Ascending aorta (tissue), 2 donors: ENCODE data around the gene PPP1R3G. TPM values are rescaled to one million over a fixed set of nuclear protein-coding genes. Genes with fewer than 3 reads are reported as not detected.
A peak's percentile ranks its signal among the peaks of the same experiment; 100 is the strongest.

Experiments used
- DNase-seq, 2 donors: peaks; one replicate each; pipeline ENCODE4 v3.0.0-alpha.2; 2019; ENCODE audit warnings: low spot score in 2 of 2
- H3K27ac ChIP-seq, 2 donors: fragments of 200-600 bp; sonication (generic); one replicate each; pipeline ENCODE4 v1.5.1; 2016 to 2017; ENCODE audit warnings: mild to moderate bottlenecking in 1 of 2
- H3K27me3 ChIP-seq: fragments of 200-600 bp; sonication (generic); one replicate; pipeline ENCODE4 v1.5.1; 2017
- H3K36me3 ChIP-seq, 2 donors: fragments of 200-600 bp; sonication (generic); one replicate each; pipeline ENCODE4 v1.5.1; 2016
- H3K4me1 ChIP-seq, 2 donors: fragments of 200-600 bp; sonication (generic); one replicate each; pipeline ENCODE4 v1.5.1; 2016 to 2017; ENCODE audit warnings: mild to moderate bottlenecking in 1 of 2
- H3K4me3 ChIP-seq, 2 donors: fragments of 200-600 bp; sonication (generic); one replicate each; pipeline ENCODE4 v1.5.1; 2016 to 2017; ENCODE audit warnings: mild to moderate bottlenecking in 1 of 2
- H3K9me3 ChIP-seq, 2 donors: fragments of 200-600 bp; sonication (generic); one replicate each; pipeline ENCODE4 v1.5.1; 2016
- intact Hi-C: fragments of 100-400 bp; cut with DNase I; formaldehyde crosslinking; loops from one replicate; pipeline ENCODE4 v1.15.1; 2023
- total RNA-seq: library from RNA; depleted of rRNA; stranded (reverse); fragments of >200 nt; gene quantifications from one replicate; pipeline ENCODE4 v1.1.0, GENCODE V29; 2016
- TF ChIP-seq, protein P1 (sequence below), 3 experiments: fragments of 200-600 bp in 2 of 3; fragments of 450-650 bp in 1 of 3; sonication (generic) in 2 of 3; IDR thresholded peaks; one replicate each; pipeline ENCODE4 v1.5.1; 2016 to 2019; ENCODE audit warnings: antibody characterized with exemption in 3 of 3, mild to moderate bottlenecking in 1 of 3, moderate library complexity in 1 of 3

Gene PPP1R3G
- total RNA-seq, 1 donor from 2014 or later = 1.1 TPM

GRCh38 chr6:5084360-5084780 is 771 bp upstream of the PPP1R3G start:
- Histone ChIP-seq H3K9me3 (no peaks in the 10 kb centered on the region), H3K27me3 (no peaks in the 10 kb centered on the region), H3K4me1 (peaks cover 0 to 7% of the 10 kb centered on the region in 2 donors), H3K4me3 (peak overlapping the region; percentile 70 to 73), H3K27ac (peak overlapping the region; percentile 71 to 79), H3K36me3 (no peaks in the 10 kb centered on the region)
- TF ChIP-seq, protein P1, sequence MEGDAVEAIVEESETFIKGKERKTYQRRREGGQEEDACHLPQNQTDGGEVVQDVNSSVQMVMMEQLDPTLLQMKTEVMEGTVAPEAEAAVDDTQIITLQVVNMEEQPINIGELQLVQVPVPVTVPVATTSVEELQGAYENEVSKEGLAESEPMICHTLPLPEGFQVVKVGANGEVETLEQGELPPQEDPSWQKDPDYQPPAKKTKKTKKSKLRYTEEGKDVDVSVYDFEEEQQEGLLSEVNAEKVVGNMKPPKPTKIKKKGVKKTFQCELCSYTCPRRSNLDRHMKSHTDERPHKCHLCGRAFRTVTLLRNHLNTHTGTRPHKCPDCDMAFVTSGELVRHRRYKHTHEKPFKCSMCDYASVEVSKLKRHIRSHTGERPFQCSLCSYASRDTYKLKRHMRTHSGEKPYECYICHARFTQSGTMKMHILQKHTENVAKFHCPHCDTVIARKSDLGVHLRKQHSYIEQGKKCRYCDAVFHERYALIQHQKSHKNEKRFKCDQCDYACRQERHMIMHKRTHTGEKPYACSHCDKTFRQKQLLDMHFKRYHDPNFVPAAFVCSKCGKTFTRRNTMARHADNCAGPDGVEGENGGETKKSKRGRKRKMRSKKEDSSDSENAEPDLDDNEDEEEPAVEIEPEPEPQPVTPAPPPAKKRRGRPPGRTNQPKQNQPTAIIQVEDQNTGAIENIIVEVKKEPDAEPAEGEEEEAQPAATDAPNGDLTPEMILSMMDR (IDR thresholded peaks at IDR 0.05) = no peak
- DNase-seq = no peak
- intact Hi-C loops = loop anchor here (5.0 to 10.0 kb wide), 2 partner anchors 128 to 770 kb away; no protein-coding TSS in a partner anchor

GRCh38 chr6:5085648-5086293 is 630 bp downstream of the PPP1R3G start:
- TF ChIP-seq, protein P1 (IDR thresholded peaks at IDR 0.05) = no peak
- DNase-seq = no peak
- peak overlapping the region; percentile 71 to 79 for H3K27ac ChIP-seq

GRCh38 chr6:5086294-5086890 is 1.3 kb downstream of the PPP1R3G start:
- intact Hi-C loops = loop anchor here (5.0 to 10.0 kb wide), 3 partner anchors 59 to 772 kb away; partner anchors contain the start of genes FARS2 and LYRM4
- DNase-seq = no peak
- Histone ChIP-seq H3K9me3 (no peaks in the 10 kb centered on the region), H3K4me1 (peaks cover 0 to 7% of the 10 kb centered on the region in 2 donors), H3K27me3 (no peaks in the 10 kb centered on the region), H3K27ac (peak overlapping the region in 1 of 2 donors; percentile 71), H3K36me3 (no peaks in the 10 kb centered on the region), H3K4me3 (peak overlapping the region; percentile 70 to 73)
- TF ChIP-seq, protein P1 (IDR thresholded peaks at IDR 0.05) = no peak

More at GRCh38 chr6:5085648-5086293, 630 bp downstream of the PPP1R3G start:
- H3K9me3 ChIP-seq = no peaks in the 10 kb centered on the region
- no peaks in the 10 kb centered on the region for H3K27me3 ChIP-seq
- no peaks in the 10 kb centered on the region for H3K36me3 ChIP-seq
- H3K4me1 ChIP-seq = peaks cover 0 to 7% of the 10 kb centered on the region in 2 donors
- H3K4me3 ChIP-seq = peak overlapping the region; percentile 70 to 73
- intact Hi-C loops = loop anchor here (5.0 to 10.0 kb wide), 3 partner anchors 58 to 771 kb away; partner anchors contain the start of genes FARS2 and LYRM4

- H3K27me3 ChIP-seq = no peaks in the 10 kb centered on the region
- no peak overlapping the region for H3K27ac ChIP-seq
- no peak overlapping the region for H3K4me3 ChIP-seq
- DNase-seq = no peak
- intact Hi-C loops = loop anchor here (5.0 to 10.0 kb wide), 3 partner anchors 60 to 773 kb away; partner anchors contain the start of genes FARS2 and LYRM4
- H3K4me1 ChIP-seq = peaks cover 0 to 7% of the 10 kb centered on the region in 2 donors
- TF ChIP-seq, protein P1 (IDR thresholded peaks at IDR 0.05) = no peak
- H3K36me3 ChIP-seq = no peaks in the 10 kb centered on the region
- H3K9me3 ChIP-seq = no peaks in the 10 kb centered on the region
These were observed 2.2 kb downstream of the PPP1R3G start for GRCh38 chr6:5087389-5087788.

DNA sequence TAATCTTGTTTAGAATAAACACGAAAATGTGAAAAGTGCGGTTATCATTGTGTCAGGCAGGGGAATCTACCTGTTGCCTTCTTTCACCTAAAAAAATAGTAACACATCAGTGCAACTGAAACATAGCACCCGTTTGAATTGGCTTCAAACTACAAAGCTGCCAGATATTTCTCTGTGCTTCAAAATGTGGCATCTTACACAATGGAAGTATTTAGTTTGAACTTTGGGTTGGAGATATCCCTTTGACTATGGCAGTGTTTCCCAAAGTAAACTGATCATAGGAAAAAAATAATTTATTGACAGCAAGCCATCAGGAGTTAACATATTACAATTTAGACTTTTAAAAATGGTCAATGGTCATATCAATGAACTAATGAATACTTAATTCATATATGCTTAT is 3.6 kb downstream of the PPP1R3G start:
- Histone ChIP-seq H3K9me3 (no peaks in the 10 kb centered on the region), H3K4me1 (peaks cover 0 to 7% of the 10 kb centered on the region in 2 donors), H3K36me3 (no peaks in the 10 kb centered on the region), H3K4me3 (no peak overlapping the region), H3K27me3 (no peaks in the 10 kb centered on the region), H3K27ac (no peak overlapping the region)
- TF ChIP-seq, protein P1 (IDR thresholded peaks at IDR 0.05) = no peak
- intact Hi-C loops = loop anchor here (5.0 to 10.0 kb wide), 3 partner anchors 61 to 774 kb away; partner anchors contain the start of genes FARS2 and LYRM4
- DNase-seq = no peak
